Erythroblast (primary cell): ENCODE results near the gene ST7L.

Source experiments
- GATA1 ChIP-seq: IDR thresholded peaks from 2 replicates; pipeline ENCODE4 v1.6.1; 2011; ENCODE audit warnings: low read depth, mild to moderate bottlenecking, control low read depth, low read length, moderate library complexity
- POLR2A ChIP-seq: IDR thresholded peaks from 2 replicates; pipeline ENCODE4 v1.6.1; 2011; ENCODE audit warnings: mild to moderate bottlenecking, low read length

GRCh38 chr1:112579801-112580510 lies 39.0 kb downstream of the ST7L start:
- no peak for TF ChIP-seq POLR2A
- TF ChIP-seq GATA1: no peak
